DOHH2 (cell line): ENCODE data around the gene EPC1.

Experiments
- H3F3A ChIP-seq: fragments of 200-600 bp; sonication (generic), shearing (Covaris generic); 2 replicates; pipeline ENCODE4 v1.6.0; 2016; ENCODE audit warnings: antibody characterized with exemption, mild to moderate bottlenecking; ENCODE audit not compliant: control insufficient read depth, insufficient read depth
- H3K27ac ChIP-seq: fragments of 200-600 bp; sonication (generic); 2 replicates; pipeline ENCODE4 v1.5.1; 2014; ENCODE audit warnings: low read depth, mild to moderate bottlenecking, low read length, moderate library complexity
- H3K27me3 ChIP-seq: fragments of 200-600 bp; sonication (generic); 2 replicates; pipeline ENCODE4 v1.6.1; 2014; ENCODE audit warnings: mild to moderate bottlenecking, low read length, mixed read lengths; ENCODE audit not compliant: control insufficient read depth
- H3K36me3 ChIP-seq: fragments of 200-600 bp; sonication (generic); 2 replicates; pipeline ENCODE4 v1.6.1; 2014; ENCODE audit warnings: mild to moderate bottlenecking, low read length, moderate library complexity, mixed read lengths; ENCODE audit not compliant: control insufficient read depth
- H3K4me1 ChIP-seq: fragments of 200-600 bp; sonication (generic); 2 replicates; pipeline ENCODE4 v1.6.1; 2014; ENCODE audit warnings: mild to moderate bottlenecking, low read length, mixed read lengths; ENCODE audit not compliant: control insufficient read depth
- H3K4me2 ChIP-seq: fragments of 200-600 bp; sonication (generic); 2 replicates; pipeline ENCODE4 v1.6.0; 2014; ENCODE audit warnings: mild to moderate bottlenecking, low read length, moderate library complexity
- H3K4me3 ChIP-seq: fragments of 200-600 bp; sonication (generic); 2 replicates; pipeline ENCODE4 v1.5.1; 2014; ENCODE audit warnings: mild to moderate bottlenecking, low read length, mixed read lengths
- H3K79me2 ChIP-seq: fragments of 200-600 bp; sonication (generic); 2 replicates; pipeline ENCODE4 v1.6.1; 2014; ENCODE audit warnings: mild to moderate bottlenecking, low read length, mixed read lengths; ENCODE audit not compliant: control insufficient read depth
- H3K9me2 ChIP-seq: fragments of 200-600 bp; sonication (generic); replicated peaks from 2 replicates; pipeline ENCODE4 v1.6.1; 2014; ENCODE audit warnings: mild to moderate bottlenecking, low read length, mixed read lengths; ENCODE audit not compliant: control insufficient read depth
- H3K9me3 ChIP-seq: fragments of 200-600 bp; sonication (generic); 2 replicates; pipeline ENCODE4 v1.6.1; 2014; ENCODE audit warnings: antibody characterized with exemption, low read length, mixed read lengths; ENCODE audit not compliant: control insufficient read depth, insufficient read depth
- H4K20me1 ChIP-seq: fragments of 200-600 bp; sonication (generic); 2 replicates; pipeline ENCODE4 v1.6.0; 2014; ENCODE audit warnings: low read depth, mild to moderate bottlenecking, antibody characterized with exemption, low read length, moderate library complexity; ENCODE audit not compliant: control insufficient read depth, insufficient read depth
- EZH2phosphoT487 ChIP-seq: fragments of 200-600 bp; sonication (generic); IDR thresholded peaks from 2 replicates; pipeline ENCODE4 v1.6.1; 2017; ENCODE audit warnings: borderline replicate concordance, mild to moderate bottlenecking, antibody characterized with exemption, low read length, moderate library complexity, mixed read lengths
- TF ChIP-seq, protein P1 (sequence below): fragments of 200-600 bp; sonication (generic); IDR thresholded peaks from one replicate; pipeline ENCODE4 v1.5.1; 2014; ENCODE audit warnings: antibody characterized with exemption, mild to moderate bottlenecking, low read depth, low read length; ENCODE audit not compliant: poor library complexity, severe bottlenecking

EPC1 gene

DNA sequence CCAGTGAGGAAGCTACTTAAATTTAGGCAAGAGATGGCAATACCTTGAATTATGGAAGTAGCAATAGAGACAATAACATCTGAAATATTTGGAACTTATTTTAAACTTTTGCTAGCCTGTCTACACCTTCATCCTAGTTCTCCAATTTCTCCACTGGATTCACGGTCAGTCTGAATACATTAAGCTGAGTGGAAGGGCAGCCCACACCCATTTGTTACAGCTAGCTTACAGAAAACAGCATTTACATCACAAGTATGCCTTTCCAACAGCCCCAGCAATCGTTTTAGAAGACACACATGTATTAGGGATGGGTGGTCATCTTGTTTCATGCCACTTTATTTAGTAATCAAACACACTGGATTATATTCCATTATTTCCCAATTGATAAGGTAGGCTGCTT lies 16.7 kb downstream of the EPC1 start:
- Histone ChIP-seq H3K36me3 (peaks cover 50% of the 10 kb centered on the region), H3K4me2 (no peak overlapping the region), H4K20me1 (peaks cover 21% of the 10 kb centered on the region), H3F3A (no peaks in the 10 kb centered on the region), H3K4me3 (no peak overlapping the region), H3K9me2 (no peaks in the 10 kb centered on the region), H3K79me2 (peaks cover 100% of the 10 kb centered on the region), H3K4me1 (peaks cover 63% of the 10 kb centered on the region), H3K27ac (no peak overlapping the region), H3K9me3 (no peaks in the 10 kb centered on the region), H3K27me3 (no peaks in the 10 kb centered on the region)
- TF ChIP-seq, protein P1, sequence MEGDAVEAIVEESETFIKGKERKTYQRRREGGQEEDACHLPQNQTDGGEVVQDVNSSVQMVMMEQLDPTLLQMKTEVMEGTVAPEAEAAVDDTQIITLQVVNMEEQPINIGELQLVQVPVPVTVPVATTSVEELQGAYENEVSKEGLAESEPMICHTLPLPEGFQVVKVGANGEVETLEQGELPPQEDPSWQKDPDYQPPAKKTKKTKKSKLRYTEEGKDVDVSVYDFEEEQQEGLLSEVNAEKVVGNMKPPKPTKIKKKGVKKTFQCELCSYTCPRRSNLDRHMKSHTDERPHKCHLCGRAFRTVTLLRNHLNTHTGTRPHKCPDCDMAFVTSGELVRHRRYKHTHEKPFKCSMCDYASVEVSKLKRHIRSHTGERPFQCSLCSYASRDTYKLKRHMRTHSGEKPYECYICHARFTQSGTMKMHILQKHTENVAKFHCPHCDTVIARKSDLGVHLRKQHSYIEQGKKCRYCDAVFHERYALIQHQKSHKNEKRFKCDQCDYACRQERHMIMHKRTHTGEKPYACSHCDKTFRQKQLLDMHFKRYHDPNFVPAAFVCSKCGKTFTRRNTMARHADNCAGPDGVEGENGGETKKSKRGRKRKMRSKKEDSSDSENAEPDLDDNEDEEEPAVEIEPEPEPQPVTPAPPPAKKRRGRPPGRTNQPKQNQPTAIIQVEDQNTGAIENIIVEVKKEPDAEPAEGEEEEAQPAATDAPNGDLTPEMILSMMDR: no peak
- no peak for TF ChIP-seq EZH2phosphoT487

- Histone ChIP-seq H4K20me1 (peaks cover 21% of the 10 kb centered on the region), H3K4me1 (peaks cover 64% of the 10 kb centered on the region)
Measured at GRCh38 chr10:32329061-32329460, 17.9 kb downstream of the EPC1 start.

DNA sequence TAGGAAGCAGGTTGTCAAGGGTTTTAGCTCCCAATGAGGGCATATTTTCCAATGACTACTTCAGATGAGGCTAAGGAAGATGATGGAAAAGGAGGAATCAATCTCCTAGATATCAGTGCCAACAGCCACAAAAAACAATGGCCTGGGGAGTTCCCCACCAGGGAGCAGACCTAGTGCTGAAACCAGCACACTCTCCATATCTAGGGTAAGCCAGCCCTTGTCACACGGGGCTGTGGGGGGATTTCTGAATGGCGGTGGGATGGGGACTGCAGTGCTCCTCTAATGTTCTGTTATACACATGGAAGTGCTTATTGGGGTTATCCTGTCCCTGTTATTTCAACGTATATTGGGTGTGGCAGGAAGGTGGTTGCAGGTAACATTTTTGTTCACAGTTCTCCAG lies 18.5 kb downstream of the EPC1 start:
- no peak overlapping the region for H3K4me2 ChIP-seq
- H4K20me1 ChIP-seq: peaks cover 21% of the 10 kb centered on the region
- peaks cover 40% of the 10 kb centered on the region for H3K36me3 ChIP-seq
- H3K27ac ChIP-seq: no peak overlapping the region
- H3F3A ChIP-seq: no peaks in the 10 kb centered on the region
- no peaks in the 10 kb centered on the region for H3K9me3 ChIP-seq
- H3K9me2 ChIP-seq: no peaks in the 10 kb centered on the region
- TF ChIP-seq, protein P1: no peak
- no peak for TF ChIP-seq EZH2phosphoT487
- peaks cover 99% of the 10 kb centered on the region for H3K79me2 ChIP-seq
- H3K4me1 ChIP-seq: peaks cover 67% of the 10 kb centered on the region
- no peaks in the 10 kb centered on the region for H3K27me3 ChIP-seq
- H3K4me3 ChIP-seq: no peak overlapping the region

More at GRCh38 chr10:32329061-32329460, 17.9 kb downstream of the EPC1 start:
- Histone ChIP-seq H3K9me3 (no peaks in the 10 kb centered on the region), H3K79me2 (peaks cover 99% of the 10 kb centered on the region), H3F3A (no peaks in the 10 kb centered on the region), H3K27me3 (no peaks in the 10 kb centered on the region), H3K27ac (no peak overlapping the region), H3K36me3 (peaks cover 46% of the 10 kb centered on the region), H3K4me3 (no peak overlapping the region), H3K9me2 (no peaks in the 10 kb centered on the region), H3K4me2 (no peak overlapping the region; the same call in 1 of the 2 replicates)
- no peak for TF ChIP-seq EZH2phosphoT487
- TF ChIP-seq, protein P1: no peak

- peaks cover 75% of the 10 kb centered on the region for H3K4me1 ChIP-seq
- H3K9me2 ChIP-seq: no peaks in the 10 kb centered on the region
Measured at GRCh38 chr10:32327364-32327691, 19.6 kb downstream of the EPC1 start.

More at GRCh38 chr10:32327364-32327691, 19.6 kb downstream of the EPC1 start:
- peaks cover 99% of the 10 kb centered on the region for H3K79me2 ChIP-seq
- peak overlapping the region; percentile 24 for H3K4me2 ChIP-seq
- H3K36me3 ChIP-seq: peaks cover 33% of the 10 kb centered on the region
- H3K27me3 ChIP-seq: no peaks in the 10 kb centered on the region
- H3F3A ChIP-seq: no peaks in the 10 kb centered on the region
- H4K20me1 ChIP-seq: peaks cover 16% of the 10 kb centered on the region
- TF ChIP-seq EZH2phosphoT487: no peak
- TF ChIP-seq, protein P1: no peak
- H3K9me3 ChIP-seq: no peaks in the 10 kb centered on the region
- no peak overlapping the region for H3K4me3 ChIP-seq
- no peak overlapping the region for H3K27ac ChIP-seq
